Hypothalamus (tissue), 51 donors: Measurements from ENCODE around the gene SLC39A11.

Source experiments
- DNase-seq, 51 donors: peaks; one replicate each; lab custom pipeline; 2025; lab: John Stamatoyannopoulos, UW

Gene SLC39A11

DNA sequence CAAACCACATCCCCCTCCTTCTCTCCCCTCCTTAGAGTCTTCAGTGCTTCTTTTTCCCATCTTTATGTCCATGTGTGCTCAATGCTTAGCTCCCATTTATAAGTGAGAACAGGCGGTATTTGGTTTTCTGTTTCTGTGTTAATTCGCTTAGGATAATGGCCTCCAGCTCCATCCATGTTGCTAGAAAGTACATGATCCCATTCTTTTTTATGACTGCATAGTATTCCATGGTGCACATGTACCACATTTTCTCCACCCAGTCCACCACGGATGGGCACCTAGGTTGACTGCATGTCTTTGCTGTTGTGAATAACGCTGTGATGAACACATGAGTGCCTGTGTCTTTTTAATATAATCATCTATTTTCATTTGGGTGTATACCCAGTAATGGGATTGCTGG, 44.3 kb downstream of the SLC39A11 start:
- DNase-seq = no peak

DNA sequence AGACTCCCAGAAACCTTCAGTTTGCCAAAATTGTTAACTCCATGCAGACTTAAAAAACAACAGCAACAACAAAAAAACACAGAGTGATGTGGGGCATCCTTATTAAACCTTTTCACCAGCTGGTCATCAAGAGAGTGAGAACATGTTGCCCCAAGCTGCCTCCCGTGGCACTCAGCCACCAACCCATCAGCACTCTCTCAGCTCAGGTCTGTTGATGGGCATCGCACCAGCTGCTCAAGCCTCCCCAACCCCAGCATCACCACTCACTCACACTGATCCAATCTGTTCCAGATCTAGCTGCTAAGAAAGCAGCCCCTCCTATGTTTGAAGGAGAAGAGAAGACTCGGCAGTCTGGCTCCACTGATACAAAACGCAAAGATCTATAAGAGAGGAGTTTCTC, 46.8 kb downstream of the SLC39A11 start:
- no peak for DNase-seq

DNA sequence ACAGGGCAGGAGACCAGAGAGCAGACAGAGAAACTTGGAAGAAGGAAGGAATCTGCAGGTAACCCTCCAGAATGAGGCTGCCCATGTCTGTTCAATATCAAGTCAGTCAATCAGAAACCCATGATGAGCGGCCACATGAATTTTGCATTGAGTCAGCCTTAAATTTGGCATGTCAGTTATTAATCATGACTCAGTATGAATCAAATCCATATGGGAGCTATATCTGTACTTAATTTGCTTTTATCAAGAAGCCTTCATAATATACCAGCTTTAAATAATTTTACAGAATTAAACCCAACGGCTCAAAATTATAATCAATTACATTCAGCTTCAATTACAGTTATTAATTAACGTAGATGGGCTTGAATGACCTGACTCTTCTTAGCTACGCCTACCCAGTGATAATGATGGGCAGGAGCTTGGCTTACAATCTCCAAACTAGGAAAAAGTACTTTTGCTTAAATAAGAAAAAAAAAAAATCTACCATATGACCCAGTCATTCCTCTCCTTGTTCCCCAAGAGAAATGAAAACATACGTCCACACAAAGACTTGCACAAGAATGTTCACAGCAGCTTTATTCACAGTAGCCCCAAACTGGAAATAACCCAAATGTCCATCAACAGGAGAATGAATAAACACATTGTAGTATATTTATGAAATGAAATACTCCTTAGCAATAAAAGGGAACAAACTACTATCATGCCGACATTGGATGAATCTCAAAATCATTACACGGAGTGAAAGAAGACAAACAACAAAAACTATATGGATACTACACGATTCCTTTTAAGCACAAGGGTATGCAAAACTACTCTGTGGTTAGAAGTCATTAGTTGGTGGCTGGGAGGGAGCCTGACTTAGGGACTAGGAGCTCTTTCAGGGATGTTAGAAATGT, 48.6 kb downstream of the SLC39A11 start:
- DNase-seq = no peak

DNA sequence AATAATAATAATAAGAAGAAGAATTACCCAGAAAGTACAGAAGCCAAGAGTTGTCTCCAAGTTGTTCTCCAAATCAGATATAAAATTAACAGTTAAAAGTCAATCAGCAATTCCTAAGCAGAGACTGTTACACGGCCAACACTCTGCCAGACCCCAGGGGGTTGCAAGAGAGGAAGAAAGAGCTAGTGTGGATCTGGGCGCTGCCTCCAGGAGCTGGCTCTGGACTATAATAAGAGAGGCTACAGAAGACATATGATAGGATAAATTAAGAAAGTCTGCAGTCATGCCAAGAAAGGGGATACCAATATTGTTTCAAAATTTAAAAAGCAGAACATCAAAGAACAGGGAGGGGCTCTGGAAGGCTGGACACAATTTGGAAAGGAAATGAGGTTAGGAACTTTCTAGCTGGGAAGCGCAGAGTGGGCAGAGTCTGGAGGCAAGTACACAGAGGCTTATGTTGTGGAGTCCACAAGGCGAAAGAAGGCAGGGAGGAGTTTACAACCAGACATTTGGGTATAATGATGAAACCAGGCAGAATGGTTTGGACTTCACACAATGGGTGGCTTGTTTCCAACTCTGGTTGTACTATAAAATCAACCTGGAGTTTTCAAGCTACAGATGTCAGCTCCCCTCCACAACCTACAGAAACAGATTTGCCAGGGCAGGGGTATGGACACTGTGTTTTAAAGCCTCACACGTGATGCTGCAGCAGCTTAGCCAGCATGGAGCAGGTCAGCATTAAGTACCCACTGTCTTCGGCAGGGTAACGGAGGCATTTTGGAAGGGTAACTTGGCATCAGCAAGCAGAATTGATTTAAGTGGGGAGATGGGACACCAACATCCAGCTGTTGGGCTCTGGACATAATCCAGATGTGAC, 49.4 kb downstream of the SLC39A11 start:
- DNase-seq = no peak

DNA sequence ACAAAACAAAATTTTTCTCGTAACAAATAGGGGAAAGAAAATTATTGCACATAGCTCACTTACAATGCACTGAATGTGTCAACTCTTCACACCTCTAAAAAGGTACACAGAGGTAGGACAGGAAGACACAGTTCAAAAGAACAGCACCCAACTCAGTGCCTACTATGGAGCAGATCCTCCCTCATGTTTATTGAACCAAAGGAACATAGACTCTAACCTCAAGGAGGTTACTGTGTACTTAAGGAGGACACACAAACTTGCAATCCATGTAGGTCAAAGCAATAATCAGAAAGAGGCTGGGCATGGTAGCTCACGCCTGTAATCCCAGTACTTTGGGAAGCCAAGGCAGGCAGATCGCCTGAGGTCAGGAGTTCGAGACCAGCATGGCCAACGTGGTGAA, 50.3 kb downstream of the SLC39A11 start:
- DNase-seq = no peak

DNA sequence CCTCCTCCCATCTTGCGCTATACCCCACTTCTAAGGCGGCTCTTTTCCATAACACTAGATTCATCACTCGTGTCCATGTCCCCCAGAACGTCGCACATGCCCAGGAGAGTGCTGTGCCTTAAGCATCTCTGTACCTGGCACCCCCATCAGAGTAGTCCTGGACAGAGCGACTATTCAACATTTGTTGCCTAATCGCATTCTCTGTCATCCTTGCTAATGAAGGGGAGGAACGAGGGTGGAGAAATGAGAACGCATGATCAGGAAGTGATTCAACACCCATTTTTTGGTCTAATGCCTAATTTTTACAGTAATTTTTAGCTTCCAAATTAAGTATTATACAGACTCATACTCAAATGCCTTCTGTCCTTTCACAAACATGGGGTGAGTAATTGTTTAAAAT, 53.2 kb downstream of the SLC39A11 start:
- no peak for DNase-seq

DNA sequence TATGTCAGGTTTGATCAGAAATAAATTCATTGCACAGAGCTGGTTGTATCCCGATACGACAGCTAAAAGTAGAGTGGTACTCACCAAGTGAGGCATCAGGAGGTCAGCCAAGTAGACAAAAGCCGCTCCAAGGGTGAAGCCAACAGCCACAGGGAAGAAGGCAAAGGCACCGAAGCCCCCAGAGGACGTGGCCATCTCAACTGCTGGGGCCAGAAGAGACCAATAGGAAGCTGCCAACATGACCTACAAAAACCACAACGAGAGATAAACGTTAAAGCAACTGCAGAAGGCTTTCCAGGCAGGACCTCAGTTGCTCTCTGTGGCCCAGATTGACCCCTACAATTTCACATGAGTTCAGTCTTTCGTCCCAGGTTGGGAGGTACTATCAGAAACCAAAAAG, 61.0 kb downstream of the SLC39A11 start:
- DNase-seq = no peak

DNA sequence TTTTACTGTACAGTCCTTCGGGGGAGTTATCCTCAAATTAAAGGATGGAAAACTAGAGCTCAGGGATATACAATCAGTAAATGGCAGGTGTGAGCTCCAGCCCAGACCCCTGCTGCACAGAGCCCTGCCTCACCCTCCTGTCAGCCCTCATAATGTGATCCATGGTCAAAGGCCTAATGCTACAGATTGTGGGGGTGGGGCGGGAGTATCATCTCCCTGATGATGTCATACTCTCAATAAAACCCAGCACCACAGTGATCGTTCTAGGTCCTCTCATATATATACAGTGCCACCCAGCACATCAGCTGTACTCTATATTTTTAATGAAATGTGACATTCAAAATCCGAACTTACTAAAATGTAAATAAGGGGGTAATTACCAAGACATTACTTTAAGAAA, 61.5 kb downstream of the SLC39A11 start:
- no peak for DNase-seq

DNA sequence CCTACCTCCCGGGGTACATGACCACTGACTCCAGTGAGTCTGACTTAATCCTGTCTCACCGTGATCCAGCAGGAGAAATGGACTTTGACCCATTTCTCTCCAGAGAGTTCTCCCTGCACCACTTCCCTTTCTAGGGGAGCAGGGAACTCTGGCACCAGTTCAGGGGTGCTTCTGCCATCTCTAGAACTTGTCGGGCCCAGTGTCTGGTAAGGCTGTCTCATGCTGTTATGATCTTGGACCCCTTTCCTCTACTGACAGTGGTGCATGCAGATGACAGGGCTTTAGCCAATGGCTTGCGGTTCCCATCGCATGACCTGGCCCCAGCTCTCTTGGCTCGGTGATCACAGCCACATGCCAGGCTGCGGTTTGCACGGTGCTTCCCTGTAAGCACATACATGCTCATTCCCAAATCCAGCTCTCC, 62.0 kb downstream of the SLC39A11 start:
- peak in 1 of 51 donors; percentile 10 for DNase-seq

DNA sequence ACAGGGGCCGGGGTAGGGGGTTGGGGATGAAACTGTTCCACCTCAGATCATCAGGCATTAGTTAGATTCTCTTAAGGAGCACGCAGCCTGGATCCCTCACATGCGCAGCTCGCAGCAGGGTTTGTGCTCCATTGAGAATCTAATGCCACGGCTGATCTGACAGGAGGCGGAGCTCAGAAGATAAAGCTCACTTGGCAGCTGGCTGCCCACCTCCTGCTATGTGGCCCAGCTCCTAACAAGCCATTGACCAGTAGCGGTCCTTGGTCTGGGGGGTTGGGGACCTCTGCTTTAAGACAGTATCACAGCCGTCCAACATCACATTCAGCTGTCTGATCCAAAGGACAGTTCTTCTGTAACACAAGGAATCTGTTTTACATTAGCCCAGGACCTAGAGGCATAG, 62.5 kb downstream of the SLC39A11 start:
- no peak for DNase-seq

DNA sequence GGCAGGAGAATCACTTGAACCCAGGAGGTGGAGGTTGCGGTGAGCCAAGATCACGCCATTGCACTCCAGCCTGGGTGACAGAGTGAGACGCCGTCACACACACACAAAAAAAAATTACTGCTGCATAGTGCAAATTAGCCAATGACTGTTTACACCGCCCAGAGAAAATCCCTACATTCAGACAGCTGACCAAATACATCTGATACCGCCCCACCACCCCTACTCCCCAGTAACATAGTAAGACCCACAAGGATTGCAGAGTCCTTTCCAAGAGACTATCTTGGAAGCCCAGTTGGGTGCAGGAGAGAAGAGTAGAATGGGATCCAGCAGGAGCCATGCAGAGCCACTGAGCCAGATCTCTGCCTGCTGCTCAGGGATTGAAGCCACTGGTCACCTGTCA, 63.5 kb downstream of the SLC39A11 start:
- no peak for DNase-seq

DNA sequence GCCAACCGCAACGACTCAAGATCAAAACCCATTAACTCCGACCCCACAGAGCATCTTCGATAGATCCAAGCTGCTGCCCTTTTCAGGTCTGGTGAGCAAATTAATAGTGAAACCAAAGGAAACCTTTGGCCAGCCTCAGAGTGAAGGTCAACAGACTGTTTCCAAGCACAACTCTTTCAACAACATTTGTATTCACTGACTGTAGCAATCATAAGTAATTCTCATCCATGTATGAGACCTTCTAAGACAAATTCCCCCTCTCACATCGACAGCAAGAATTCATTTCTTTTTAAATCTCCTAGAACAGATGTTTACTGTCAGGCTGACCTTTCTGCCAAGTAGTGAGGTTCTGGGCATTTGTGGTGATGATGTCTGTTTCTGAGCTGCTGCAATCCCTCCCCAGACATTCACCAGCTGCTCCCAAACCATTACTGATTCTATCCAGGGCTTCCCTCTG, 64.2 kb downstream of the SLC39A11 start:
- DNase-seq = no peak

DNA sequence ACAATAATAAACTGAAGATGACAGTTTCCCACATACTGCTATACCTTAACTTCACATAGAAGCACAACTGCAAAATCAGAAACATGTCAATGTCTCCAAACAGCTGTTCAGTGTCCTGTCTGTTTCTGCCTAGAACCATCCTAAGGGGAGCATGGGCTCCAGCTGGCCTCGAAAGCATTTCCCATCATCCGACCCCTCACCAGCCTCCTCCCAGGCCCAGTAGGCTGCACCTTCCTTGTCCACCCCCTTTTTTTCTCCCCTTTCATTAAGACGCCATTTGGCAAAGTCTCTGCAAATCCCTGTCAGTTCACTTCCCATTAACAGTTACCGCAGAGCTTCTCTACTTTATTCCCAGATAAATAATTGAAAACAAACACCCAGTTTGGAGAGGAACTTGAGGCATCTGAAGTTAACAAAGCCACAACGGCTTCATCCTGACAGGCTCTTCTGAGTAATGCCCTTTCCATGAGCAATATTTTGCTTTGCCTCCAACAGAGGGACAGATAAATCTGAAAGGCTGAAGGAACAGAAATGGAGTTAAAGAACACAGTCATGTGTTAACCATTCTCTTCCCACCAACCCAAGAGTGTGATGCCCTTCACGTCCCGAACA, 65.3 kb downstream of the SLC39A11 start:
- DNase-seq = no peak

DNA sequence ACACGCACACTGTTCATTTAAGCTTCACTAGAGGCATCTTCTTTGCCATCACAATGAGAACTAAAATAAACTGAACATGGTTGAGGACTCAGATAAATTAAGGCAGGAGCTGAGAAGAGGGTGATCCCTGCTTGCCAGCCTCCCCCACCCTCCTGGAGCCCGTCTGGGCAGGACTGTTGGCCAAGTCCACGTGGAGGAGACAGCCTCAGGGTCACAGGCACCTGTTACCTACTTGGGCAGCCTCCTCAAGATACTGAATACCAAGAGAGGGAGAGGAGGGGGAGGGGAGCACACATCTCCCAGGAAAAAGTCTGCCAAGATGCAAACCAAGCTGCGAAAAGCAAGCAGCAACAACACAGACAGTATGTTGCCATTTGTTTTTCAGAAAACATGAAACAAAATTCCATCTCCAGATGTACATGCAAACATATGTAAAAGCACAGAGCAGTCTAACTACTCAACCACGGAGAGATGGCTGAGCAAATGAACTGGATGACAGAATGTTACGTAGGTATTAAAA, 67.4 kb downstream of the SLC39A11 start:
- no peak for DNase-seq

DNA sequence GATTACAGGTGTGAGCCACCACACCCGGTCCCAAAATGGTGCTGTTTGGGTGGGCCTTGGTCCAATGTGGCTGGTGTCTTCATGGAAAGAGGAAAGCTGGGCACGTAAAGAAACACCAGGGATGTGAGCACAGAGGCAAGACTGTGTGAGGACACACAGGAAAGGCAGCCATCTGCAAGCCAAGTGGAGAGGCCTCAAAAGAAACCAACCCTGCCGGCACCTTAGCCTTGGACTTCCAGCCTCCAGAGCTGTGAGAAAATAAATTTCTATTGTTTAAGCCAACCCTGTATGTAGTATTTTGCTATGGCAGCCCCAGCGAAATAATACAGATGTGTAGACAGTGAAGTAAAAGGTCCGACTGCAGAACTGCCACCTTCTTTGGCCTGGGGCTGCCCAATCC, 68.7 kb downstream of the SLC39A11 start:
- no peak for DNase-seq

DNA sequence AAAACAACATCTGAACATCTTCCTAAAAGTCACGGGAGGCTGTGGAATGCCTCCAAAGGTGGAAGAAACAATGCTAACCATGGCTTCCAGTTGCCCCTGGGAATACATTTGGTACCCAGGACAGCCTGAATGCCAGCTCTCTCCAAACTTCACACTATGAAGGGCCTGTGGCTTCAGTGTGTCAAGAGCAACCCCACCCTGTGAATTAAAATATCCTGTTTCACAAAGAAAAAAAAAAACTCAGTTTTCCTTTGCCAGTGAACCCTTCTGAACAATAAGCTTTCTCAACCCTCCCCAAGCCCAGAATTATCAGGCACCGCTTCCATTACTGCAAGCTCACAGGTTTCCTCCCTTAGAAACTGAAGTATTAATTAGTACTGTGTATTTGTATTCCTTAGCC, 69.8 kb downstream of the SLC39A11 start:
- DNase-seq = no peak

DNA sequence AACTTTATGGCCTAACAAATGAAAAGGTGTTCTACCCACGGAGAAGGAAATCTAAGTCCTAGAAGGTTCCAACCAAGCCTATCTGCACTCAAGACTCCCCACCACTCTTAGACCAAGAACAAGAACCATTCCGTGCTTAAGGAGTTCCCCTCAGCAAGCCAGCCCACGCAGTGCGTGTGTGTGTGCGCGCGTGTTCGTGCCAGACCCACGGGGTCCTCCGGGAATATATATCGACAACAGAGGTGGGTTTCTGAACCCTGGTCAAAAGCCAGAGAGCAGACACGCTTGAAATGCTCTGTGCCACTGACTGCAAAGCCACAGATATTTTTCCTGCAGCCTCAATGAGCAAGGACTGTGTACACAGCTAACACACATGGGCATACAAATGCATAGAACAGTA, 70.7 kb downstream of the SLC39A11 start:
- DNase-seq = no peak

DNA sequence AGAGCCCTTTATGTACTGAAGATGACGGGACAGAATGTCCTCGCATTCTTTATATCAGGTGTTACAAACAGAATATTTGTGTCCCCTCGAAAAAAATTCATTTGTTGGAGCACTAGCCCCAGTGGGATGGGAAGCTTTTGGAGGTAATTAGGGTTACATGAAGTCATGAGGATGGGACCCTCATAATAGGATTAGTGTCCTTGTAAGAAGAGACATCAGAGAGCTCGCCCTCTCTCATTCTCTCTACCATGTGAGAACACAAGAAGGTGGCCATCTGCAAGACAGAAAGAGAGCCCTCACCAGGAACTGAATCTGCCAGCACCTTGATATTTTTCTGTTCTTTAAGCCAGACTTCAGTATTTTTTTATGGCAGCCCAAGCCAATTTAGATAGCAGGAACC, 72.4 kb downstream of the SLC39A11 start:
- no peak for DNase-seq

DNA sequence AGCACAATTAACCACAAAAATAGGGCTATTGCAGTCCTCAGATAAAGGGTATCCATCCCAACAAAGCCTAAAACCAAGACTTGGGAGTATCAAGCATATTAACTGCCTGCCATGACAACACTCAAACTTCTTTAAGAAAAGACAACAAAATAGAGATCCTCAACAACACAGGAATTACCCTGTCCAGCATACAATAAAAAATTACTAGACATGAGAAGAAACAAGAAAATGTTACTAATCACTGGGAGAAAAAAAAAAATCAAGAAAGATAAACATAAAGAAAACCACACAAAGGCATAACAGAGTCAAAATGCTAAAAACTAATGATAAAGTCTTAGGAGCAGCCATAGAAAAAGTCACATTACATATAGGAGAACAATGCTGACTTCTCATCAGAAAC, 73.9 kb downstream of the SLC39A11 start:
- no peak for DNase-seq

DNA sequence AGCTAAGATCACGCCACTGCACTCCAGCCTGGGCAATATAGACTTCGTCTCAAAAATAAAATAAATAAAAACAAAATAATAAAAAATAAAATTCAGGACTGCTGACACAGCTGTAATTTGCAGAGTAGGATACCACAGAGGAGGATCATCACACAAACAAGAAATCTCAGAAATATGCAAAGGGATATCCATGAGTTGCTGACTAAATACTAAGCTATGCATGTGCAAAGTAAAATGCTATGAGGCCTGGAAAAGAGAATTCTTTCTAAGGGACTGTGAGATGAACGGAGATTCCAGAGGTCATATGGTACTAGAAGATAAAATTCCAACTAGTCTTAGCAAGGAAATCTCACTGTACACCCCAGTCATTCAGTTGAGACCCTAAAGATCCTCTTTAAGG, 74.8 kb downstream of the SLC39A11 start:
- no peak for DNase-seq

DNA sequence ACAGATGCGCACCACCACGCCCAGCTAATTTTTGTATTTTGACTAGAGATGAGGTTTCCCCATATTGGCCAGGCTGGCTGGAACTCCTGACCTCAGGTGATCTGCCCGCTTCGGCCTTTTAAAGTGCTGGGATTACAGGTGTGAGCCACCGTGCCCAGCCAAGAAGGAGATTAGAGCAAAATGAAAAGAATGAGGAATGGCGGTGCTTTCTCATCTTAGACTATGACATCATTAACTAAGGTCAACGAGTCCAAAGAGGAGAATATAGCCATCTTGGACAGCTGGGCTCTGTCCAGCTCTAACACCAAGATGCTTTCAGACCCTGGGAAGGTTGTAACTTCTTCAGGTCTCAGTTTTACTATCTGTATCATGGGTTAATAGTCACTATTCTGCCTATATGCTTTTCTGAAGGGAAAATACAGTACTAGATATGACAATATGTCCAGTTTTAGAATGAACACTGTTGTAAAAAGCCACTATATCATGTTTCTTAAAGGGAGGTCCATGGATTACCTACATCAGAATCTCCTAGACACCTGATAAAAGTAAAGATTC, 76.7 kb downstream of the SLC39A11 start:
- no peak for DNase-seq
